ENCODE data around the gene GPAM. TPM values are rescaled to one million over a fixed set of nuclear protein-coding genes. Genes with fewer than 3 reads are reported as not detected.

The GPAM gene
- total RNA-seq, 4 donors from 2014 or later = 2.4 to 4.4 (median 4.1) TPM

Other genes starting within 250 kb of the GPAM start
- not detected for gene TECTB, start 99.6 kb upstream of the GPAM start, total RNA-seq
- 10 to 100 TPM in 2 of 4 donors, 1 to 10 TPM in 2; 5.2 to 15.9 (median 8.2) TPM for gene ACSL5, start 190.4 kb upstream of the GPAM start, total RNA-seq

All from esophagus squamous epithelium (tissue), 4 donors.